ENCODE data around the gene MARCOL. TPM values are rescaled to one million over a fixed set of nuclear protein-coding genes. Genes with fewer than 3 reads are reported as not detected.

Gene MARCOL, protein sequence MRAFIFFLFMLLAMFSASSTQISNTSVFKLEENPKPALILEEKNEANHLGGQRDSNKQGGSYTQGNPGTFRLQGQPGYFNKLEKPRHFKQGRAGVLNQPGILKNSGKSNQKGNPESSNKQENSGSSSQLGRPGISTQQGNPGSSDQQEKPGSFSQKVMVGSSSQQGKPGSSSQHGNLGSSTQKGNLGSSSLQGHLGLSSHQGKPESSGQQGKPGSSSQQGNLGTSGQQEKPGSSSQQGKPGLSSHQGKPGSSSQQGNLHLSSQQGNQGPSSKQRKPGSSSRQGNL
- total RNA-seq = not detected in 2 replicates

GRCh38 chr5:148238418-148238794 lies at the start of gene MARCOL:
MARCOL (plus strand) TSS chr5:148238525; CDS start chr5:148238598, 73 bp downstream.
- no peak for DNase-seq (ENCODE audit: low read depth in 2 of 2)

GRCh38 chr5:148191010-148191409 lies 47.3 kb upstream of the MARCOL start:
- no peak for DNase-seq (ENCODE audit: low read depth in 2 of 2)

GRCh38 chr5:148193202-148193601 lies 45.1 kb upstream of the MARCOL start:
- DNase-seq (ENCODE audit: low read depth in 2 of 2) = no peak

DNA sequence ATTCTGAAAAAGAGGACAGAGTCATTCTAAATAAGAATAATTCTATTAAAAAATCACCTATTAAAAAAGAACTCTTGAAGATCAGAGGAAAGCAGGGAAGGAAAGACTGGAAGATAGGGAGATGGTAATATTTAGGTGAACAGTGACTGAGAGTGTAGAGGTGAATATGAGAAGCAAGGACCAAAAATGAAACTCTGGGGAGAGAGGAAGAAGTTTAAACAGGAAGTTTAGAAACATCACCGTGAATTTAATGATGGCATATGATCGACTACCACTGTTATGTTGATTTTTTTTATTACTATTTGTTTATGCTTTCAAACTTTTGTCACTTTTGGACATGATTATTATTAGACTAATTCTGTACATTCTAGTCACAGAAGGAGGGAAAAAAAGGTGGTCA lies 37.2 kb upstream of the MARCOL start:
- no peak for DNase-seq (ENCODE audit: low read depth in 2 of 2)

DNA sequence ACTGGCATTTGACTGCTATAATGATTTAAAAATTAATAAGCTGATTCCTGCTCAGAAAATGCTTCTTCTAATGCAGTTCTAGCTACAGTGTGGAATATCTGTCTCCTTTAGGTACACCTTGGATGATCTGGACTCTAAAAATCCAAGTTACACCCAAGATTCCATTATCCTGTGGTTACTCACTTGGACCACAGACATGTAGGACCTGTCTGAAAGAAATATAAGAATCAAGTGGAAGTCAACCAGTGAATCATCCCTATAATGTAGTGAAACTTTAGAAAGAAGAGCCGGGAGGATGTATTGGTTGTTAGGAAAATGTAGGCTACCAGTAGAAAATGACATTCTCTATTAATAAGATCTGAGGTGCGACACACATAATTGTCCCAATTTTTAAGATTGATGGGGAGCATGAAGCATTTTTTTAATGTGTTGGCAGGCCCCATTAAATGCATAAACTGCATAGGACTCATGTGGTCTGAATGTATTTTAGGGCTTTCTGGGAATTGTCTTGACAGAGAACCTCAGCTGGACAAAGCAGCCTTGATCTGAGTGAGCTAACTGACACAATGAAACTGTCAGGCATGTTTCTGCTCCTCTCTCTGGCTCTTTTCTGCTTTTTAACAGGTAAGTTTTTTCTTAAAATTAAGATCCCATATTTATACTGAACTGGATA lies 35.7 kb upstream of the MARCOL start, which contains the start of gene SPINK6:
TSS of gene SPINK6 (plus strand) at position 512 of the 673 bp plus-strand sequence. CDS start at position 567, 55 bp downstream.
- no peak for DNase-seq (ENCODE audit: low read depth in 2 of 2)

- no peak for DNase-seq (ENCODE audit: low read depth in 2 of 2)
Measured at GRCh38 chr5:148205044-148205806, 33.1 kb upstream of the MARCOL start.

DNA sequence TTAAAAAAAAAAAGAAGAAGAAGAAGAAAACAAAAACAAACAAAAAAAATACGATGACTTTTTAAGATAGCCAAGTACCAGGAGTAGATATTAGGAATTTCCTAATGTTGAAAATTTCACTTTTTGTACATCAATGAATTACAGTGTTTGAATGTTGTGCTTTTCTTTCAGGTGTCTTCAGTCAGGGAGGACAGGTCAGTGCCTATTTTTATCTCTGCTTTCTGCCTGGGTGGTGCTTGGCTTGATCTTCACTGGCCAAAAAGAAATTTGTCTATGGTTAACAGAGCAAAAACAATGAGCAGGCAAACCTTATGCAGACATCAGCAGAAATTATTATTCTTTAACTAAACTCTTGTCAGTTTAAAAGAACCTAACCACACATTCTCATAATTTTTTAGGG lies 32.5 kb upstream of the MARCOL start:
- DNase-seq (ENCODE audit: low read depth in 2 of 2) = no peak

GRCh38 chr5:148206620-148207019 lies 31.7 kb upstream of the MARCOL start:
- no peak for DNase-seq (ENCODE audit: low read depth in 2 of 2)

GRCh38 chr5:148208226-148208625 lies 30.1 kb upstream of the MARCOL start:
- no peak for DNase-seq (ENCODE audit: low read depth in 2 of 2)

- DNase-seq (ENCODE audit: low read depth in 2 of 2) = no peak
Measured at GRCh38 chr5:148209151-148209770, 29.1 kb upstream of the MARCOL start.

- DNase-seq (ENCODE audit: low read depth in 2 of 2) = no peak
Measured at GRCh38 chr5:148214665-148215185, 23.6 kb upstream of the MARCOL start.

GRCh38 chr5:148221508-148221907 lies 16.8 kb upstream of the MARCOL start:
- DNase-seq (ENCODE audit: low read depth in 2 of 2) = no peak

DNA sequence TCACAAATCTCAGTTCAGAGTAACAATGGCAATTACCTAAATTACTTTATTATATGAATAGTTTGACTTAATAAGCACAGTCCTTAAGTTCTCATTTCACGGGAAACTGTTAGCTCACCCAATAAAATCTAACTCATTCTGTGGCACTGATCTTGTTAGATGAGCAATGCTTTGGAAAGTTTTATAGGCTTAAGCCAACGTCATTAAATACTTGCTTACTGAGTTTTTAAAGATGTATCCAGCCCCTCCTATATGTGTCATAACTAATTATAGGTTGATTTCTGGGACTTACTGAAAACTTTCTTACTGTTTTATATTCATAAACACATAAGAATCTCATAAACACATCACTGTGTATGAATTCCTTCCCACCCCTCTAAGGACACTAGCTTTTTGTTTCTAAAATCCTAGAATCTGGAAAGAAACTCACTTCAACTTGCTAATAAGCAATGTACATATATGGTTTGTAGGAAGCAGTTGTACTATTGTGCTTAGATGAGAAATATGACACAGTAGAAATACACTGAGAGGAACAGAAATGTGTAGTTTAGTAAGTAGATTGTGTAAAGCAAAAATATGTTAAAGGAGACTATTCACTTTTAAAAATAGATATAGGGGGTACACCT lies 14.1 kb upstream of the MARCOL start:
- DNase-seq (ENCODE audit: low read depth in 2 of 2) = no peak

DNA sequence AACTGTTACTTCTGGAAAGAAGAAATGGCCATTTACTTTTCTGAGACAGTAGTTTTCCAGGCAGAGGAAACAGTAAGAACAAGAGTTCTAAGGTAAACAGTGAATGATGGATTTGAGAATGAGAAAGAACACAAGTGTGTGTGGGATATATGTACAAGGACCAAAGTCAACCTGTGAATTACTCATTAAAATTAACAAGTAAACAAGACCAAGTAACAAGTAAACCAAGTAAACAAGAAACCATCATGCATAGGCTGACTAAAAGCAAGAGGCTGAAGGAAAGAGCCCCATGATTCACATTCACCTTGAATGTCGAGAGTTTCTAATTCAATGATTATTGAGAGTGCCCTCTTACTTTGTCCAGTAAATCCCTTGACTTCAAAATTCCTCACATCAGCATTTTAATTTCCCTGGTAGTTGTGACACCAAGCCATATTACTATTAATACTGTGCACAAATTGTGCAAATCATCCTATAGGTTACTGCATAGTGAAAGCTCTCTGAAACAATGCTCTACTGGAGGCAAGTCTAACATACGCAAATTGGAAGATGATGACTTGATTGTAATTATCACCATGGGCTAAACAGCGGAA lies 9.8 kb upstream of the MARCOL start:
- DNase-seq (ENCODE audit: low read depth in 2 of 2) = no peak

DNA sequence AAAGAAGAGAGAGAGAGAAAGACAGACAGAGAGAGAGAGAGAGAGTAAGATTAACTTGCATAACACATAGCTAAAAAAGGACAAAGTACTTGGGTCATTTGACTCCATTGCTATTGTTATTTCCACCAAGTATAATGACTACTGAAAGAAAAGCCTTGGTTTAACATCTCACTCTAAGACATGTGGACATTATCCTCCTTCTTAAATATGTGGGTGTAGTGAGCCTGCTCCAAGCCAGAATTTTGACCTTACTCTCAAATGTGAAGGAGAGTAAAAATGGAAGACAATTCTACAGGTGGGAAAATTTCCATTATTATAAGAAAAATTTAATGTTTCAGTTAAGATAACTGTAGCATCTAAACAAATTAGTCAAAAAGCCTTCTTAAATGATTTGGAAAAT lies 8.5 kb upstream of the MARCOL start:
- no peak for DNase-seq (ENCODE audit: low read depth in 2 of 2)

DNA sequence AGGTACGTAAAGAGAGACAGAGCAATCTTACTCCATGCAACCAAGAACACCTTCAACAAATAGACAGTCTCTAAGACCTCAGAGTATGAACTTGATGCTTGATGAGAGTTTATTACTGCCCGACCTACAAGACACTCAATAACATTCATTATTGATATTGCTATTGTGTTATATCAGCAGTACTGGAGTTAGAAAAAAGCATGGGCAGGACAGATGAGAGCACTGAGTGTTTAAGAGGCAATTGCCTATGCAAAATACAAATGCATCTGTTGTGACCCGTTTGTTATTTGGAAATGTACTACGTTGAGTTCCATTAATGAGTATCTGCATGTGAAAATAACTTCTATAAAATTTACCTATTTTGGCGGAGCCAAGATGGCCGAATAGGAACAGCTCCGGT lies 8.1 kb upstream of the MARCOL start:
- DNase-seq (ENCODE audit: low read depth in 2 of 2) = no peak

- no peak for DNase-seq (ENCODE audit: low read depth in 2 of 2)
Measured at GRCh38 chr5:148237785-148238417, 424 bp upstream of the MARCOL start.

GRCh38 chr5:148248894-148249293 lies 10.6 kb downstream of the MARCOL start:
- no peak for DNase-seq (ENCODE audit: low read depth in 2 of 2)

DNA sequence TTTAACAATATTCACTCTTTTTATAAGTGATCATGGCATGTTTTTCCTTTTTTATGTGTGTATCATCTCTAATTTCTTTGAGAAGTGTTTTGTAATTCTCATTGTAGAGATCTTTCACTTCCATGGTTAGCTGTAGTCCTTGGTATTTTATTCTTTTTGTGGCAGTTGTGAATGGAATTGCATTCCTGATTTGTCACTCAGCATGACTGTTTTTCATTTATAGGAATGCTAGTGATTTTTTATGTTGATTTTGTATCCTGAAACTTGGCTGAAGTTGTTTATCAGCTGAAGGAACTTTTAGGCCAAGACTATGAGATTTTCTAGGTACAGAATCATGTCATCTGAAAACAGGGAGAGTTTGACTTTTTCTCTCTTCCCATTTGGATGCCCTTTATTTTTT lies 17.1 kb downstream of the MARCOL start:
- DNase-seq (ENCODE audit: low read depth in 2 of 2) = no peak

DNA sequence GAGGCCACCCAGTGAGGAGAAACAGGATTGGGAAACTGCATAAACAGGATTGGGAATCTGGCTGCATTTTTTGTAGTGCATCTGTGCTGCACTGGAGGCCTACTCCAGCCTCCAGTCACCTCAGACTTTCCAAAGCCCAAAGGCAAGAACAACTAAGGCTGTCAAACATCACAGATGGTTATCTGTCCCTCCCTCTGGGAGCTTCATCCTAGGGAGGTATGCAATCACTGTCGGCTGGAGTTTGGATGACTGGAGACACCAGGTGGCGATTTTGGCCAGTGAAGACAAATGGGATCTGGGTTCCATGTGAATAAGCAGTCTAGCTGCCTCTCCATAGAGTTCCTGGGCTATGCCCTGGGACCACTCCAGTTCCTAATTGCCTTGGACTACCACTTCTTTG lies 21.0 kb downstream of the MARCOL start:
- no peak for DNase-seq (ENCODE audit: low read depth in 2 of 2)
